Left kidney (tissue), 2 donors: ENCODE measurements around the gene PHLDB3. TPM values are rescaled to one million over a fixed set of nuclear protein-coding genes. Genes with fewer than 3 reads are reported as not detected.
"Not testable (repeated sequence)": the region's sequence is repeated elsewhere in the genome, so short reads cannot be mapped to it uniquely, and the experiment has no call there.

Experiments
- DNase-seq: peaks from one replicate; pipeline ENCODE4 v3.0.0-alpha.2; 2013
- polyA plus RNA-seq: library from polyadenylated mRNA; unstranded; fragments of 120-200 nt; gene quantifications from one replicate; pipeline ENCODE4 v1.2.1, GENCODE V29; 2013; ENCODE audit not compliant: insufficient read length

Gene PHLDB3
- polyA plus RNA-seq, 1 donor: 7.8 TPM

DNA sequence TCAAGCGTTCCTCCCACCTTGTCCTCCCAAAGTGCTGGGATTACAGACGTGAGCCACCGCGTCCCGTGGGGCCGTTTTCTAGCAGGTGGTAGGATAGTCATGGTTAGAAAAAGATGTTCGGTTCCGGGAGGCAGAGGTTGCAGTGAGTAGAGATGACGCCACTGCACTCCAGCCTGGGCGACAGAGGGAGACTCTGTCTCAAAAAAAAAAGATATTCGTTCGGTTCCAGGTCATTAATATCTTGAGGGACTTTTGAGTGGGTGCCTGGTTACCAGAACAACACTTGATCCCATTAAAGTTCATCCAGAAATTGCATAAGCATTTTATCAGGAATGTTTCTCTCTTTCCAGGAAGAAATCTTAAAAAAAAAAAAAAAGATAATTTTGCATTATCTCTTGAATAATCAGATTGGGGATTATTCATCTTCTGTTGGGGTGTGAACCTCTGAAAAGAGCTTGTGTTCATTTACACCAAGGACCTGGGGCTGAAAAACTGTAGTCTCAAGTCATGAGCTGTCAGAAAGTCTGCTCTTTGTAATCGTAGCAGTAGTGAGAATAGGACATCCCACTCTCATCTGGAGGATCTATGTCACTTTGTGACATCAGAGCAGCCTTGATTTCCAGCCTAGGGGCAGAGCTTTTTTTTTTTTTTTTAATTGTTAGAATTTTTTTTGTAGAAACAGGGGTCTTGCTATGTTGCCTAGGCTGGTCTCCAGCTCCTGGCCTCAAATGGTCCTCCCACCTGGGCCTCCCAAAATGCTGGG is 23.5 kb upstream of the PHLDB3 start:
- DNase-seq: no peak

DNA sequence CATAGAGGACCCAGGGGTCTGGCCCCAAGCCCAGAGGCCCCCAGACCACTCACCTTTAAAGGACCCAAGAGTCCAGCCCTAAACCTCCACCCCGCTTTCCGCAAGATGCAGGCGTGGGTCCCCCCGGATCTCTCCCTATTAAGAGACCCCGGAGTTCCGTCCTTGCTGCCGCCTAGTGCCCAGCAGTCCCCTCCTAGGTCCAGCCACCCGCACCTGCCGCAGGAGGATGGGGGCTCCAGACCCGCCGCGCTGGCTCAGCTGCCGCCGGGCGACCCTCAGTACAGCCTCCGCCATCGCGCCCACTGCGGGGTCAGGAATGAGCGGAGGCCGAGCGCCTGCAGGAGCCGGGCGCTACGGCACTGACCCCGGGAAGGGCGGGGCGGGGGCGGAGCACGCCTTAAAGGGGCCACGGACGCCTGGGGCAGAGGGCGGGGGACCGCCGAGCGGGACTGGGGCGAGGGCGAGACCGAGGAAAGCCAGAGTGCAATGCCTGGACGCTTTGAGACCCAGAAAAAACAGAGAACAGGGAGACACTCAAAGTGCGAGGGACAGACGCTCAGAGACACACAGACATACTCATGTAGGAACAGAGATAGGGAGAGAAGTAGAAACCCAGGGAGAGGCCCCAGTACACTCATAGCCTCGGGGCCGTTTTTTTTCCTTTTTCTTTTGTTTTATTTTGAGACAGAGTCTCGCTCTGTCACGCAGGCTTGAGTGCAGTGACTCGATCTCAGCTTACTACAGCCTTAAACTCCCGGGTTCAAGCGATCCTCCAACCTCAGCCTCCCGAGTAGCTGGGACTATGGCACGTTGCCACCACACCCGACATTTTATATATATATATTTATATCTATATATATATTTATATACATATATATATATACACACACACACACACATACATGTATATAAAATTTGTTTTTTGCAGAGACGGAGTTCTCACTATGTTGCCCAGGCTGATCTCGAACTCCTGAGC is 22.6 kb upstream of the PHLDB3 start, which contains the start of gene ETHE1:
Gene ETHE1, minus strand, starts transcription at position 318 of the 976 bp plus-strand sequence. Its CDS starts 24 bp downstream, at position 294.
- DNase-seq: no peak

DNA sequence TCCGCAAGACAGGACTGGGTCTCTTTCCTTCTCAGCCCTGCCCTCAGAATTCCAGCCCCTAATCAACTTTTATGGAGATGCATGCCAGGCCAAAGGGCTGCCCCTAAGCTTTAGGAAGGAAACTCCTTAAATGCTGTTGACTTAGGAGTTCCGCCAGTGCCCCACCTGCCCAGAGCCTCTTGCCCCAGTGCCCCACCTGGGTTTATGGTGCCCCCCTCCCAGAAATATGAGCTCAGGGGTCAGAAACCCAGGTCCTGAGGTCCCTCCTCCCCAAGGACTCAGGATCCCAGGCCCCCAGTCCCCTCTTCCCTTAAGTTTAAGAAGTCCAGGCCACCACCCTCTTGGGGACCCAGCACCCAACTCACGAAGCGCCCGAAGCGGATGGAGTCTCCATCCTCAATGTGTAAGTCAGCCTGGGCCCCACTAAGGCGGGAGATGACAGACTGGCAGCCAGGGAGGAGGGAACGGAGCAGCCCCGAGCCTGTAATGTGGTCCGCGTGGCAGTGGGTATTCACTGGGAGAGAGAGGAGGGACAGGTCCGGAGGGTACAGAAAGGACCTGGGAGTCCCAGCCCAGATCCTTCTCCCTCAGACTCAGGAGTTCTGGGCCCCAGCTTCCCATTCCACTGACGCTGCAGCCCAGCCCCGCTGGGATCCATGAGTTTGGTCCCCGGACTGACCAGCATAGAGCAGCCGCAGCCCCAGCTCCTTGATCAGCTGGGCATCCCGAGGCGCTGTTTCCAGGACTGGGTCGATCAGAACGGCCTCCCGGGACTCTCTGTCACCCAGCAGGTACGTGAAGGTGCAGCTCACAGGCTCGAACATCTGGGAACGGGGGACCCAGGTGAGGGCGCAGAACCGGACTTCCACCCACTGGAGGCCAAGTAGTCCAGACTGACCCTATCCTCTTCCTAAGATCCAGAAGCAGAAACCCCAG is 21.6 kb upstream of the PHLDB3 start:
- no peak for DNase-seq

DNA sequence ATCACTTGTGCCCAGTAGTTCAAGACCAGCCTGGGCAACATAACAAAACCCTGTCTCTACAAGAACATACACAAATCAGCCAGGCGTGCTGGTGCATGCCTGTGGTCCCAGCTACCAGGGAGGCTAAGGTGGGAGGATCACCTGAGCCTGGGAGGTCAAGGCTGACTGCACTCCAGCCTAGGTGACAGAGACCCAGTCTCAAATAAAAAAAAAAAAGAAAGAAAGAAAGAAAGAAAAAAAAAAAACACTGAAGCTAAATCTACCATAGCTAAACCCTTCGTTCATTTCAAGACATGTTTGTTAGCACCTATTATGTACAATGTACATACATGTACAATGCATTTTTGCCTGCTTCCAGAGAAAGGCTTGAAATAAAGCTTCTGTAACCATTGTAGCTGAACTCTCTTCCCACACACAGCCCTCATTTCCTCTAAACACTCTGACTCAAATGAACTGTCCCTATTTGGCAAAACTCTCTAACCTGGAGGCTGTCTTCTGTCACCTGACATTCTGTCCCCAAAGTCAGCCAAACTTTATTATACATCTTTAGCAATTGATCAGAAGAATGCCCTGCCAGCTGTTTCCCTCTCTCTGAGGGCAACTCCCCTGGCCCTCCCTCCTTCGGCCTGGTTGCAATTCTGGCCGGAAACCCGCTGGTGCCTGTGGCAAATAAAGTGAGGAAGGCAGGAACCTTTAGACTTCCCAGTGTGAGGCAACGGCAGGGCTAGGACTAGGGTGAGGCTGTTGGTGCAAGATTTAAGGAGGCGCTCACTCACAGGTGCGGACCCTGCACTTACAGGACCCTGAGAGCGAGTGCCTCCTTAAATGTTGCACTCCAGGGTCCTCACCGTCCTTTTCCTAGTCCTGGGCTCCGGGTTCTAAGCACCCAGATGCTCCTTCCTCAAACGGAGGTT is 20.6 kb upstream of the PHLDB3 start:
- no peak for DNase-seq

DNA sequence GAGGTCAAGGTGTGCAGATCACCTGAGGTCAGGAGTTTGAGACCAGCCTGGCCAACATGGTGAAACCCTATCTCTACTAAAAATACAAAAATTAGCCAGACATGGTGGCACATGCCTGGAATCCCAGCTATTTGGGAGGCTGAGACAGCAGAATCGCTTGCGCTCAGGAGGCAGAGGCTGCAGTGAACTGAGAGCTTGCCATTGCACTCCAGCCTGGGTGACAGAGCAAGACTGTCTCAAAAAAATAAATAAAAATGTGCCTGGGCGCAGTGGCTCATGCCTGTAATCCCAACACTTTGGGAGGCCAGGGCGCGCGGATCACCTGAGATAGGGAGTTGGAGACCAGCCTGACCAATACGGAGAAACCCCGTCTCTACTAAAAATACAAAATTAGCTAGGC is 19.1 kb upstream of the PHLDB3 start:
- not testable (repeated sequence) for DNase-seq

DNA sequence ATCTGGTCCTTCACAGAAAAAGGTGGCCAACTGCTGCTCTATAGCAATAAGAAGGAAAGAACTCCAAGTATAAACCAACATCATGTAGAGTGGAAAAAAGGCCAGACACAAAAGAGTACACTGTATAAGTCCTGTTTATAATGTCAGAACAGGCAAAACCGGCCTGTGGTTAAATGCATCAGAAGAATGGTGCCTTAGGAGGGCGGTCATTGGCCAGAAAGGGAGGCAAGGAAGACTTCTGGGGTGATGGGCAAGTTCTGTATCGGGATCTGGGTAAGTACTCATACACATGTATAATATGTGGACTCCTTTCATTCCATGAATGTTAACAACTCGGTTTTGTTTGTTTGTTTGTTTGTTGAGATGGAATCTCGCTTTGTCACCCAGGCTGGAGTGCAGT is 18.4 kb upstream of the PHLDB3 start:
- DNase-seq: no peak

DNA sequence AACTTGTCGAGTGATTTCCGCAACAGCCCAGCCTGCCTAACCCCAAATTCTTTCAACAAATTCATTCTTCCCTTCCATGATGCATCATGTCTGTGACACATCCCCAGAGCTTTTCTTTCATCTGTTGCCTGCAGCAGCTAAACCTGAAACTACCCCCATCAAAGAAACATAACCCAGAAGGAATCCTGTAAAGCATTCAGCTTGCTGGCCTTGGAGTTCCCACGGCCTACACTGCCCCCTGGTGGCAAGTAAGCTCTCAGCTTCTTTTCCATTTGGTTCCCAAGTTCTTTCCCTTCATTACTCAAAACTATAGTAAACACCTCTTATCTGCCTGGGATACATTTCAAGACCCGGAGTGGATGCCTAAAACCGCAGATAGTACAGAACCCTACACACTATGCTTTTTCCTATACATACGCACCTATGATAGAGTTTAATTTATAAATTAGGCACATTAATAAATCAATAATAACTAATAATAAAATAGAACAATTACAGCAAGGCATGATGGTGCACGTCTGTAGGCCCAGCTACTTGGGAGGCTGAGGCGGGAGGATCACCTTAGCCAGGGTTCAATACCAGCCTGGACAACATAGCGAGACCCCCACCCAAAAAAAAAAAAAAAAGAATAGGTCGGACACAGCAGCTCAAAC is 15.0 kb upstream of the PHLDB3 start:
- DNase-seq: peak; percentile 88

DNA sequence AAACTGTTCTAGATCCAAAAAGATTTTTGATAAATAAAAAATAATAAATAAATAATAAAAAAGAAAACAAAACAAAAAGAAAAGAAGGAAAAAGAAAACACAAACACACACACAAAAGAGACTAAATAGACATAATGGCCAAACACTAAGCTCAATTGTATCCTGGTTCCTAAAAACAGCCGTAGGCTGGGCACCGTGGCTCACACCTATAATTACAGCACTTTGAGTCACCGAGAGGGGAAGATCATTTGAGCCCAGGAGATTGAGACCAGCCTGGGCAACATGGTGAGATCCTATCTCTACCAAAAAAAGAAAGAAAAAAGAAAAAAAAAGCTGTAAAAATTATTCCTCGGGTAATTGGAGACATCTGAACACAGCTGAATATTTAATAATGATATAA is 13.5 kb upstream of the PHLDB3 start:
- DNase-seq: no peak

DNA sequence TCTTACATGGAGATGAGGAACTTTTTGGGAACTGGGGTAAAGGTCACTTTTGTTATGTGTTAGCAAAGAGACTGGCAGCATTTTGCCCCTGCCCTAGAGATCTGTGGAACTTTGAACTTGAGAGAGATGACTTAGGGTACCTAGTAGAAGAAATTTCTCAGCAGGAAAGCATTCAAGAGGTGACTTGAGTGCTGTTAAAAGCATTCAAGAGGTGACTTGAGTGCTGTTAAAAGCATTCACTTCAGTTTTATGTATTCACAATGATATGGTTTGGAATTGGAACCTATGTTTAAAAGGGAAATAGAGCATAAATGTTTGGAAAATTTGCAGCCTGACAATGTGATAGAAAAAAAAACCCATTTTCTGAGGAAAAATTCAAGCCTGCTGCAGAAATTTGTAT is 7.9 kb upstream of the PHLDB3 start:
- not testable (repeated sequence) for DNase-seq

DNA sequence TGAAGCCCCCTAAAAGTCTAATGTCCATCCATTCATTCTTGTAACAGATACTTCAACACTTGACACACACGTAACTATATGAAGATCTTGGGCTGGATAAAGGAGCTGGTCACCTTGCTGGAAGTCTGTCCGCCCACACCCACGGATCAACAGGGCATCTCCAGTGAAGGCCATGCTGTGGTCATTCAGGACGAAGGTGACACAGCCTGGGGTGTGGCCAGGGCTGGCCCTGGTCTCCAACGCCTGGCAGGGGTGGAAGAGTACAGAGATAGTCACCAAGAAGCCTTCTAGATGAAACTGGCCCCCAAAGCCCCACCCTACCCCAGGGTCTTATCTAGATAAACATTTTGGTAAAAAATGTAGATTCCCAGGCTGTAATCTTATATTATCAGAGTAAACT is 6.8 kb upstream of the PHLDB3 start:
- DNase-seq: no peak

DNA sequence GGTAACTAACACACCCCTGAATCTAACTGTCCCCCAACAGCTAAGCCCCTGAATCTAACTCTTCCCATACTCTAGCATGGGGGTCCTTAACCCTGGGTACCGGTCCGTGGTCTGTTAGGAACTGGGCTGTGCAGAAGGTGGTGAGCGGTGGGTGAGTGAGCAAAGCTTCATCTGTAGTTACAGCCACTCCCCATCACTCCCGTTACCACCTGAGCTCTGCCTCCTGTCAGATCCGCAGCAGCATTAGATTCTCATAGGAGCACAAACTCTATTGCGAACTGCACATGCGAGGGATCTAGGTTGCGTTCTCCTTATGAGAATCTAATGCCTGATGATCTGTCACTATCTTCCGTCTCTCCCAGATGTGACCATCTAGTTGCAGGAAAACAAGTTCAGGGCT is 6.2 kb upstream of the PHLDB3 start:
- no peak for DNase-seq

DNA sequence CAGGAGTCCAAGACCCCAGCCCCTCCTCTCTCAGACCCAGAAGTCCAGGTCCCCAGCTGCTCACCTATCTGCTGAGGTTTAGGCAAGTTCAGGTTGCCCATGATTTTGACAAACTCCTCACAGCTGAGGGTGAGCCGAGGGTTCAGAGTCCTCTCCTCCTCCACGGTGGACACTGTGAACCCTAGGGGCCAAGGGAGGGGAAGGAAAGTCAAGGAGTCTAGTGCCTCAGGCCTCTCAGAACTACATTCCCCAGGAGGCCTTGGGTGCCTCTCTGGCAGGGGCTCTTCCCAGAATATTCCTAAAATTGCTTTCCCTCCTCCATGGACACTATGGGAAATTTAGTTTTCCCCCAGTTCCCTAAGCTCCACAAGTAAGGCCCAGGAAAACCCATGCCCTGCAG is 3.3 kb upstream of the PHLDB3 start:
- no peak for DNase-seq

DNA sequence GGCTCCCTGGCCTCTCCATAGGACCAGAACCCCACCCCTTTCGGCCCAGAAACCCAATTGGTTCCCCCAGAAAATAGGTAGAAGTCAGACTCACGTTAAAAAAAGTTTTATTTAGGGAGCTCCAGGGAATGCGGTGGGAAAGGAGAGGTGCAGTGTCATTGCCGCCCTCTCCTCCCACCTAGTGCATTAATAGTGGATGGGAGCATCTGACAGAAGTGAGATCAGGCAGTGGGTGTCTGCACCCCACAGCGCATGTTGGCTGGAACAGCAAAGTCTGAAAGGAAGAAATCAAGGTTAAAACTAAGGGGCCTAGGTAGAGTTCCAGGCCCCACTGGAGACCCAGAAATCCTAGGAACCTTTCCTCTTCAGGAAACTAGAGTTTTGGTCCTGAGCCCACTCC is 2.1 kb upstream of the PHLDB3 start:
- no peak for DNase-seq

DNA sequence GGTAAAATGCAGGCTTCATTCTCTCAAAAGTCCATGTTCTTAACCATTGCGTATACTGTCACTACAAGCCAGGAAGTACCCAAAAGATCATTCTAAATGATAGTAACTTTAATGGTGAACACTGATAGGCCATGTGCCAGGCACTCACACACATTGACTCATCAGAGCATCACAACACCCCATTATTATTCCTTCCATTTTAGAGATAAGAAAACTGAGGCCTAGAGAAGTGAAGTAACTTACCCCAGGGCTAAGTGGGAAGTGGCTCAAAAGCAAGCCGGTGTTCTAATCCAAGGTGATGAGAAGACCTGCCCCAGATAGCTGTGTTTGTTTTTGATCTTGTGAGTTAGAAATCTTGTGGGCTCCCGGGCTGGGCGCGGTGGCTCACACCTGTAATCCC is 1.4 kb upstream of the PHLDB3 start:
- DNase-seq: no peak

DNA sequence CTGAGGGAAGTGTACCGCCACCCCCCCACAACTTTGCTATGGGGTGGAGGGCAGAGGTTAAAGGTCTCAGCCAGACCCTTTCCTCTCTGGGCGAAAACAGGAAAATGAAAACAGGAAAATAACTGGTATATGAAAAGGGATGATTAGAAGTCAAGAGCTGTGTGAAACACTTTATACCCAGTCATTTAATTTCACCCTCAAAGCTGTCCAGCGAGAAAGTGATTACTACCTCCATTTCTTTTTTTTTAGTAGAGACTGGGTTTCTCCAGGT is 575 bp upstream of the PHLDB3 start:
- DNase-seq: no peak

DNA sequence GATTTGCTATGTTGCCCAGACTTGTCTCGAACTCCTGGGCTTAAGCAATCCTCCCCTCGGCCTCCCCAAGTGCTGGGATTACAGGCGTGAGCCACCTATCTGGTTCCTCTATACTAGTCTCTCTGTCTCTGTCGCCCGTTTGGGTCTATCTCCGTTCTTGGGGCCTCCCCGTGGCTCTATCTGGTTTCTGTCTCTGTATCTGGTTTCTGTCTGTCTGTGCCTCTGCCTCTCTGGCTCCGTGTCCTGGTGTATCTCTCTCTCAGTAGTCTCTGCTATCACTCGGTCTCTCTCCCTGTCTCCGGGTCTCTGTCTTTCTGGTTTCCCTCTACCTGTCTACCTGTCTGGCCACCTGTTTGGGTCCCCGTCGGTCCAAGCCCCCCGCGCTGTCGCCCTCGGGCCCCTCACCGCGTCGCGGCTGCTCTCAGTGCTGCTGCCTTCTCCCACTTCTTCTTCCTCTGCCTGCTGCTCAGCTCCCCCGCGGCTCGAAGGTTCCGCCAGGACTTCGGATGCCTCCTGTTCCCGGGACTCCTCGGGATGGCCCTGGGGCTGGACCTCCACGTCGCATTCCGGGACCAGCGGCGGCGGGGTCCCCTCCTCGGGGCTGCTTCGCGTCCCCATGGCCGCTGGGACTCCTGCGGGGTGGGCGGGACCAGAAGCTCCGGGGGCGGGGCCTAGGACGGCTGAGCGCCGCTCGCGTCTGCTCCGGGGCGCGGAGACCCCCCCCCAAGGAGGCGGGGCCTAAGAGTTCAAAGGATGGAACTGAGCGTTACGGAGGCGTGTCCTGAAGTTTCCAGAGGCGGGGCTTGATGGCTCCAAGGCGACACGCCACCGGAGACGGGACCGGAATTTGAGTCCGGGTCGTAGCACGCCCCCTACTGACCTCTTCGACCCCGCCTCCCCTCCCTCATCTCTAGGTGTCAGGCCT is 783 bp downstream of the PHLDB3 start:
- DNase-seq: peak; percentile 95

DNA sequence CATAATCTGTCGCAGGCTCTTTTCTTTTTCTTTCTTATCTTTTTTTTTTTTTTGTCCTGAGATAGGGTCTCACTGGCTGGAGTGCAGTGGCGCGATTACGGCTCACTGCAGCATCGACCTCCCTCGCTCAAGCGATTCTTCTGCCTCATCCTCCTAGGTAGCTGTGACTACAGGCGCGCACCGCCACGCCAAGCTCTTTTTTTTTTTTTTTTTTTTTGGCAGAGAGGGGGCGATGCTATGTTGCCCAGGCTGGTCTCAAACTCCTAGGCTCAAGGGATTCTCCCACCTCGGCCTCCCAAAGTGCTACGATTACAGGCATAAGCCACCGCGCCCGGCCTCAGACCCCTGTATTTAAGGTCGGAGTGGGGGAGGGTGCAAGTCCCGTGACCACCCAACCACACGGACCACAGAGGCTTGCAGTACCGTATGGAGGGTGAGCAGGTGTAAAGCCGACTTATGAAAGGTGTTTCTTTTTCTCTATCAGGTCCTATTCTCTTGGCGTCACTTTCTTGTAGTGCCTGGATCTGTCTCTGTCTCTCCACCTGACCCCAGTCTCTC is 2.0 kb downstream of the PHLDB3 start:
- DNase-seq: no peak

DNA sequence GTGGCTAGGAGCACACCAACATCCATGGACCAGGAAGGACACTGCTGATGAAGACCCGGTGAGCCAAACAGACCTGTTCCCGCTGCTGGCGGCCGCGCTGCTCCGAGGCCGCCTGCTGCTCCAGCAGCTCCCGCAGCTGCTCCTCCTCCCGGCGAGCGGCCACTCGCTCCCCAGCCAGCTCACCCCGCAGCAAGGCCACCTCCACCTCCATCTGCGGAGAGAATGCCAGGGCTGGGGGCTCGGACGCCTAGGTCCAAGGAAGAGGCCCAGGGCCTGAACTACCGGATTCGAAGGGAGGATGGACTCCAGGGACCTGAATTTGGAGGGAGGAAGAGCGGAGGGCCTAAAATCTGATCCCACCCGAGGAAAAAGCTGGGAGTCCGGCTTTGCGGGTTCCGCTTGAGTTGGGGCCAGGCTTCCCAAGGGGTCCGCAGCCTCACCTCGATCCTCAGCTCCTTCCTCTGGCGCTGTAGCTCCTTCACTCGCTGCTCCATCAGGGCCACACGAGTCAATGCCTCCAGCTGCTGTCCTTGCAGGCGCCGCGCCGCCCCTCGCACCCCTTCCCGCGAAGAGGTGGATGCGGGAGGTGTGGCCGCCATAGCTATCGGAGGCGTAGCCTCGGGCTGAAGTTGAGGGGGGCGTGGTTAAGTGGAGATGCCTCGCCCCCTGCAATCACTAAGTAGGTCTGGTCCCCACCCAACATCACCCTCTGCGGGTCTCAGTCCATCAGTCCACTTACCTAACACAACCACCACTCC is 2.7 kb downstream of the PHLDB3 start:
- DNase-seq: no peak
